ENCODE measurements around the gene KIFBP. TPM values are rescaled to one million over a fixed set of nuclear protein-coding genes. Genes with fewer than 3 reads are reported as not detected.
"Not testable (repeated sequence)": the region's sequence is repeated elsewhere in the genome, so short reads cannot be mapped to it uniquely, and the experiment has no call there.

KIFBP gene
- total RNA-seq, 1 experiment from 2014 or later = 27.3 TPM

- DNase-seq (ENCODE audit: low read depth) = no peak
Measured at GRCh38 chr10:68997211-68997610, 8.6 kb downstream of the KIFBP start.

DNA sequence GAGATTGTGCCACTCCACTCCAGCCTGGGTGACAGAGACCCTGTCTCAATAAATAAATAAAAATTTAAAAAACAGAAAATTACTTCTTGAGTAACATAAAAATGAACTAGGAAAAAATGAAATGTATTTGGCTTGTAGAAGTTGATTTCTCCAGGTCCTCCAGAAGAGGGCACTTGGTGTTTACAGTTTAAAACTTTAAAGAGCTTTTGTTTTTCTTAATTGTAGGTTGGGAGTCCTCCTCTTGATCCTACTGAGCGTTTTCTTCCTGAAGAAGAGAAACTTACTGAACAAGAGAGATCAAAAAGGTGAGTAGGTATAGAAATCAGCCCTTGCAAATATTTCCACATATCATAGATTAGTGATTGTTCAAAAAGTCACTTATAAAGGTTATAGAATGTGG, 16.2 kb downstream of the KIFBP start:
- DNase-seq (ENCODE audit: low read depth) = peak; percentile 4

- DNase-seq (ENCODE audit: low read depth) = no peak
Measured at GRCh38 chr10:69005704-69006485, 17.3 kb downstream of the KIFBP start.

DNA sequence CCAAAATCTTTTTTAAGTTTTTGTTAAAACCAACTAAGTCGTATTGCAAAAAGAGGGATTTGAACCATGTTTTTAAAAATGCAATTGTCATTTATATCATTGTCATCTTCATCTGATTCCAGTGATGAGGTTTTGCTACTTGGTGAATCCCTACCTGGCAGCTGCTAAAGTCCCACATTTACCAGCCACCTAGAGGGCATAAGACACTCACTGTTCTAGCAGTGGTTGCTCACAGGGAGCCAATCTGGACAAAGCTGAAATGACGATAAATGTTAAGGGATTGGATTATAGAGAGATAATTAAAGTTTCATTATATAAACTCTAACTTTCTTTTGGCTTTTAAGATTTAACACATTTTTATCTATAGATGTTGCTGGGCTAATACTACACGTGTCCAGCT, 18.7 kb downstream of the KIFBP start:
- no peak for DNase-seq (ENCODE audit: low read depth)

DNA sequence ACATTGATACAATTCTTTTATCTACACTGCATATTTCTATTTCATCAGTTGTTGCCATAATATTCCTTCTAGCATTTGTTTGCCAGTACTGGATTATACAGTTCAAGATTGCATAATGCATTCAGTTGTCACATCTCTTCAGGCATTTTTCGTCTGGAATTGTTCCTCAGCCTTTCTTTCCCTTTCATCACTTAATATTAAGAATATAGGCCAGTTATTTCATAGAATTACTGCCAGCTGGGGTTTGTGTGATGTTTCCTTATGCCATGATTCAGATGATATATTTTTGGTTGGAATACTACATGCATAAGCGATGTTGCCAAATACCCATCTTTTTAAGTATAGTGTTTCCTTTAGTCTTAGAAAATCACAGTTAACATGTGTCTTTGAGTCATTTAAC, 20.8 kb downstream of the KIFBP start:
- no peak for DNase-seq (ENCODE audit: low read depth)

- no peak for DNase-seq (ENCODE audit: low read depth)
Measured at GRCh38 chr10:69010151-69010640, 21.6 kb downstream of the KIFBP start.

DNA sequence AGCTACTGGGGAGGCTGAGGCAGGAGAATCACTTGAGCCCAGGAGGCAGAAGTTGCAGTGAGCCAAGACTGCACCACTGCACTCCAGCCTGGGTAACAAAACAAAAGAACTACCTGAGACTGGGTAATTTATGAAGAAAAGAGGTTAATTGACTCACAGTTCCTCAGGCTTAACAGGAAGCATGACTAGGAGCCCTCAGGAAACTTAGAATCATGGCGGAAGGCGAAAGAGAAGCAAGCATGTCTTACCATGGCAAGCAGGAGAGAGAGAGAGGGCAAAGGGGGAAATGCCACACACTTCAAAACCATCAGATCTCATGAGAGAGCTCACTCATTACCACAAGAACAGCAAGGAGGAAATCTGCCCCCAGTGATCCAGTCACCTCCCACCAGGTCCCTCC, 24.2 kb downstream of the KIFBP start:
- DNase-seq (ENCODE audit: low read depth) = not testable (repeated sequence)

GRCh38 chr10:69014171-69014570, 25.6 kb downstream of the KIFBP start:
- DNase-seq (ENCODE audit: low read depth) = no peak

GRCh38 chr10:69018613-69019012, 30.0 kb downstream of the KIFBP start:
- no peak for DNase-seq (ENCODE audit: low read depth)

DNA sequence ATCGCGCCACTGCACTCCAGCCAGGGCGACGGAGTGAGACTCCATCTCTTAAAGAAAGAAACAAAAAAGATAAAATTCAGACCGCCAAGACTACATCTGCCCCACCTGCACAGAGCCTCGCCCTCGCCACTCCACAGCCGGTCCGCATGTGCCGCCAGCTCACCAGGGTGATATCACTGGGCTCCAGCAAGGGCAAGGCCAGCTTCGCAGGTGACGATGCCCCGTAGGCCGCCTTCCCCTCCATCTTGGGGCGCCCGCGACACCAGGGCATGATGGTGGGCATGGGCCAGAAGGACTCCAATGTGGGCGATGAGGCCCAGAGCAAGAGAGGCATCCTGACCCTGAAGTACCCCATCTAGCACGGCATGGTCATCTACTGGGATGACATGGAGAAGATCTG, 34.0 kb downstream of the KIFBP start:
- no peak for DNase-seq (ENCODE audit: low read depth)

DNA sequence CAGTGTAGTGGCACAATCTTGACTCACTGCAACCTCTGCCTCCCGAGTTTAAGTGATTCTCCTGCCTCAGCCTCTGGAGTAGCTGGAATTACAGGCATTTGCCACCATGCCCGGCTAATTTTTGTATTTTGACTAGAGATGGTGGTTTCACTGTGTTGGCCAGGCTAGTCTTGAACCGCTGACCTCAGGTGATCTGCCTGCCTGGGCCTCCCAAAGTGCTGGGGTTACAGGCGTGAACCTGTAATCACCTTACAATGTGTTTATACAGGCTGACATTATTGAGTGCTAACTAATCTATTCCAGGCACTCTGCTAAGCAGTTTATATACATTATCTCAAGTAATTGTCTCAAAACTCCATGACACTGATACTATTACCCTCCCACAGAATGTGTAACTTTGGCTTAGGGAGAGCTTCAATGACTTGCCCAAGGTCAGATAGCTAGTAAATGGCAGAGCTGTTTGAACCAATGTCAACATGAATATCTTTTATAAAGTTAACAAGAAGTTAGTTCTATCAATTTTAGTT, 36.8 kb downstream of the KIFBP start:
- DNase-seq (ENCODE audit: low read depth) = no peak

- DNase-seq (ENCODE audit: low read depth) = no peak
Measured at GRCh38 chr10:69033256-69033655, 44.7 kb downstream of the KIFBP start.

DNA sequence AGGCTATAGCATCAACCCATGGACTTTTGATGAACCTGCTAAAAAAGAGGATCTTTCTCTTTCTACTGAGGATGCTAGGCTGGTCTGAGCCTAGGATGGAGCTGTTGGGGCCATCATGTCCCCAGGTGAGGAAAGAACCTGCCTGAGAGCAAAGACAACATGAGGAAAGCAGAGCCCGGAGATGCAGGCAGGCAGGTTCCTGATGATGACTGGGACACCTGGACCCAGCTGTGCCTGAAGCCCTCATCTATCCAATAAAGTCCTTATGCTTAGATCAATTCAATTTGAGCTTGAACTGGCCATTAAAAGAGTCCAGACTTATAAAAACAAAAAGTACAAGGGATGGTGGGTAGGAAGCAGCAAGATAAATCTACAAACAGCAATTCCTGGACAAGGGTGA, 48.9 kb downstream of the KIFBP start:
- DNase-seq (ENCODE audit: low read depth) = no peak

DNA sequence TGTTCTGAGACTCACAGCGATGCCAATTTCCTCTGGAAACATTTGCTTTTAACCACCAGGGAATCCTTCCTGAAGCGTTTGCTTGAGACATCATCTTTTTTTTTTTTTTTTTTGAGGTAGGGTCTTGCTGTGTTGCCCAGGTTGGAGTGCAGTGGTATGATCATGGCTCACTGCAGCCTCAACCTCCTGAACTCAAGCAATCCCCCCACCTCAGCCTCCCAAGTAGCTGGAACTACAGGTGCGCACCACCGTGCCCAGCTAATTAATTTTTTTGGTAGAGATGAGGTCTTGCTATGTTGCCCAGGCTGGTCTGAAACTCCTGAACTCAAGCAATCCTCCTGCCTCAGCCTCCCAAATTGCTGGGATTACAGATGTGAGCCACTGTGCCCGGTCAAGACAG, 52.3 kb downstream of the KIFBP start:
- not testable (repeated sequence) for DNase-seq (ENCODE audit: low read depth)

DNA sequence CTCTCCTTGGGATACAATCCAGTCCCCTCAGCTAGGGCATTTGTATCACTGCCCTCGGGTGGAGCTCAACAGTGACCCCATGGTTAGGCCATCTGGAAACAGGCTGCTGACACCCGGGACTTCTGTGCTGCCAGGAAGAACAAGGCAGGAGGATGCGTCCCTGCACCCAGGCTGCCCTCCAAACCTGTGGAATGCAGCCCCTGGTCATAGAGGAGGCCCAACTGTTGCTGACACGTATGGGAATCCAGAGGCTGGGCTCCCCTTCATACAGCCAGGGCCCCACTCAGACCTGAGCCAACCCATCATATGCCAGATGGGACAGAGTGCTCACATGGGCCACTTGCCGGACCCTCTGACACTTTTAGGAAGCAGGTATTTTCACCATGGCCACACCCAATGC, 53.8 kb downstream of the KIFBP start:
- no peak for DNase-seq (ENCODE audit: low read depth)

DNA sequence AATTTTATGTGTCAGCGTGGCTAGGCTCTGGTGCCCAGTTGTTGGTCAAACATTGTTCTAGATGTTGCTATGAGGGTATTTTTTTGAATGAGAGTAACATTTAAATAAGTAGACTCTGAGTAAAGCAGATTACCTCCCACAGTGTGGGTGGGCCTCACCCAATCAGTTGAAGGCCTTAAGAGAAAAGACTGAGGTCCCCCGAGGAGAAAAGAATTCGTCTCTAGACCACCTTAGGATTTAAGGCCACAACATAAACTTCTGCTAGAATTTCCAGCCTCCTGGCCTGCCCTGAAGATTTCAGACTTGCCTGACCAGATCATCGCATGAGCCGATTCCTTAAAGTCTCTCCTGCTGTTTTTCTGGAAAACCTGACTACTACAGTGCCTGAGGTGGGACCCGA, 54.2 kb downstream of the KIFBP start:
- no peak for DNase-seq (ENCODE audit: low read depth)

DNA sequence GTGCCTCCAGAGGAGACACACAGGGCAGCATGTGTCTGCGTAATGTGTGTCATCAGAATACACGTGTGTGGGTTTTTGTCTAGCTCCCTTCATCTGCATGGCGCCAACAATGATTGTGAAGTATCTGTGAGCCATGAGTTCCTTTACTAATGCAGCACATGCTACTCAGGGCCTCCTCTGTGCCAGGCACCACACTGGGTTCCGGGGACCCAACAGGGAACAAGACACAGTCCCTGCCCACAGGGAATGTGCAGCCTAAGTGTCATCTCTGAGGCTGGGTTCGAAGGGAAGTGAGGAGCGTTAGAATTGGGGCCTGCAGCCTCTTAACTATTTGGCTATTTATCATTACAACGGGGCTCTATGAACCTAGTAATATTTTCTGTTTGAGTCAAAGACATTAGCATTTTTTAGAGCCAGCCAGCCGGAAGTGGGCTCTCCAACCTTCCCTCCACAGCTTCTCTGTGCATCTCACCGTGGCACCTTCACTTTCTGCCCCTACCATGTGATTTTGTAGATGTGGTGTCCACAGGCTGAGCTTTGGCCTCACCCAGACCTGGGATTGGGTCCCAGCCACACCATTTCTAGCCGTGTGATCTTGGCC, 55.4 kb downstream of the KIFBP start:
- DNase-seq (ENCODE audit: low read depth) = no peak

- no peak for DNase-seq (ENCODE audit: low read depth)
Measured at GRCh38 chr10:69044546-69044945, 55.9 kb downstream of the KIFBP start.

DNA sequence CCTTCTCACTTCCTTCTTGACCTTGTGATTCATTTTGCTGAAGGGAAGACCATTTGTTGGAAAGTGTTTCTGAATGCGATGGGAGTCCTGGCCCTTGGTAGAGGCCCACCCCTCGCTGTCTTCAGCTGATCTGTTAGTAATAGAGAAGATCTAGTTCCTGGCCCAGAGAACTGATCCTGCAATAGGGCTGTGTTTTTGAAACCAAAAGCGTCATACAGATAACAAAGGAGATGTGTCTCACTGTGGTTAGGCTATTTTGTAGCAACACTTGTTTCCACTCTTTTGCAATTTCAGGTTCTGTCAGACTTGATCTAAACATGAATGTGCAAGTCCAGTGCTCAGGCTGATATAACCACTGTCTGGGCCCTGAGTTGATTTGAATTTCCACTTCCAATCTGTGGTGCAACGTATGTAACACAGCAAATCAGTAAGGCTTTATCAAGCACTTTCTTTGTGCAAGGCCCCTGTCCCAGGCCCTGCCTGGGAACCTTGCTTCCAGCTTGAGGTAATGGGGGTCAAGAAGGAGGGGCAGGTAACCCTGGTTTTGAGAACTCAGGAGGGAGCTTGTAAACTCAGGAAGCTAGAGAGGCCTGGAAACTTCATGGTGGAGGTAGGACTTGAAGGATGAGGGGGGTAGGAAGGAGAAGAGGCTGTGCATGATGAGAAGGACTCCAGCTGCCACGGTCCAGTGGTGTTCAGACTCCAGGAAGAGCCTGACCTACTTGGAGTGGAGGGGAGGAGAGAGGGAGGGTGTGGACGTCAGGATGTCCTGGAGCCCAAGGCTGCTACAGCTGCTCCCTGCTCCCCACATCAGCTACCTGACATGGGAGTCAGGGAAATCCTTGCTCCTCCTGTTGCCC, 57.1 kb downstream of the KIFBP start:
- DNase-seq (ENCODE audit: low read depth) = no peak

- no peak for DNase-seq (ENCODE audit: low read depth)
Measured at GRCh38 chr10:69047111-69047832, 58.7 kb downstream of the KIFBP start.

- DNase-seq (ENCODE audit: low read depth) = no peak
Measured at GRCh38 chr10:69048103-69048502, 59.5 kb downstream of the KIFBP start.

- DNase-seq (ENCODE audit: low read depth) = no peak
Measured at GRCh38 chr10:69049566-69049961, 61.0 kb downstream of the KIFBP start.

Measured in Daoy (cell line).